Measurements from ENCODE around the gene OR10H2.

The OR10H2 gene

DNA sequence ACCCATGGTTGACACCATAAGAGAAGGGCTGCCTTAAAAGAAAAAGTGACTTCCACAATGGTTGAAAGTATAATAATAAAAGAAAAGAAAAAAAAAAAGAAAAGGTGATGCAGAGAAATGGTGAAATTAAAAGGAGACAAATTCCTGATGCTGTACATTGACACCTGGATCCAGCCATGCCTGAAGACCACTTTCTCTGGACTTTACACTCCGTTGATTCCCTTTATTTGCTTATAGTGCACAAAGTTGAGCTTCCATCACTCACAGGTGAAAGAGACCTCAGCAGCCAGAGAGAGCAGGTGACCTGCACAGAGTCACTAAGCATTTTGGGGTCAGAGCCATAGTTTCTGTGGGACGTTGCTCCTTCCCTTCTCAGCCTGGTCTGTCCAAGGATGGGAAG, 47.4 kb downstream of the OR10H2 start:
- in situ Hi-C loops (cut with HindIII; ENCODE audit: low pct_ligation_motif_present, low sequenced_read_pairs) = no loop called here
- H3K27me3 ChIP-seq (replicated peaks) = no peaks in the 10 kb centered on the region
- H3K27ac ChIP-seq = no peak overlapping the region
- TF ChIP-seq, protein P1, sequence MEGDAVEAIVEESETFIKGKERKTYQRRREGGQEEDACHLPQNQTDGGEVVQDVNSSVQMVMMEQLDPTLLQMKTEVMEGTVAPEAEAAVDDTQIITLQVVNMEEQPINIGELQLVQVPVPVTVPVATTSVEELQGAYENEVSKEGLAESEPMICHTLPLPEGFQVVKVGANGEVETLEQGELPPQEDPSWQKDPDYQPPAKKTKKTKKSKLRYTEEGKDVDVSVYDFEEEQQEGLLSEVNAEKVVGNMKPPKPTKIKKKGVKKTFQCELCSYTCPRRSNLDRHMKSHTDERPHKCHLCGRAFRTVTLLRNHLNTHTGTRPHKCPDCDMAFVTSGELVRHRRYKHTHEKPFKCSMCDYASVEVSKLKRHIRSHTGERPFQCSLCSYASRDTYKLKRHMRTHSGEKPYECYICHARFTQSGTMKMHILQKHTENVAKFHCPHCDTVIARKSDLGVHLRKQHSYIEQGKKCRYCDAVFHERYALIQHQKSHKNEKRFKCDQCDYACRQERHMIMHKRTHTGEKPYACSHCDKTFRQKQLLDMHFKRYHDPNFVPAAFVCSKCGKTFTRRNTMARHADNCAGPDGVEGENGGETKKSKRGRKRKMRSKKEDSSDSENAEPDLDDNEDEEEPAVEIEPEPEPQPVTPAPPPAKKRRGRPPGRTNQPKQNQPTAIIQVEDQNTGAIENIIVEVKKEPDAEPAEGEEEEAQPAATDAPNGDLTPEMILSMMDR (IDR thresholded peaks at IDR 0.05; ENCODE audit: low read depth, low read length, missing control alignments) = no peak
- no peak overlapping the region for H3K4me3 ChIP-seq (ENCODE audit: low read depth, low read length)
- H3K36me3 ChIP-seq (replicated peaks) = no peaks in the 10 kb centered on the region
- no peak for DNase-seq

DNA sequence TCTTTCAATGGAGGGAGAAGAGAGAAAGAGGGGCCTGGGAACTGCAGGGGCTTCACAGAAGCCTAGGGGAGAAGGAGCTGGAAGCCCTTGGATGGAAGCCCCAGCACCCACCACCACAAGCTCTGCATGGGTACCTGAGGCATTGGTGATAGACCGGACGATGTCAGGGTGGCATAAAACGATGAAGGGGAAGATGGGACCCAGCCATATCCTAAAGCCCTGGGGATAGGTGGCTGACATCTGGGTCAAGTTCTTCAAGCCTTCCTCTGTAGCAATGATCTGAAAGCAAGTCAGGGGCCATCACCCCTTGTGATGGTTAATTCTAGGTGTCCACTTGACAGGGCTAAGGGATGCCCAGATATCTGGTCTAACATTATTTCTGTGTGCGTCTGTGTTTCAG, 48.4 kb downstream of the OR10H2 start:
- Histone ChIP-seq H3K36me3 (replicated peaks) (no peaks in the 10 kb centered on the region), H3K27ac (no peak overlapping the region), H3K4me3 (ENCODE audit: low read depth, low read length) (no peak overlapping the region), H3K27me3 (replicated peaks) (no peaks in the 10 kb centered on the region)
- no peak for DNase-seq
- in situ Hi-C loops (cut with HindIII; ENCODE audit: low pct_ligation_motif_present, low sequenced_read_pairs) = no loop called here
- TF ChIP-seq, protein P1 (IDR thresholded peaks at IDR 0.05; ENCODE audit: low read depth, low read length, missing control alignments) = no peak

DNA sequence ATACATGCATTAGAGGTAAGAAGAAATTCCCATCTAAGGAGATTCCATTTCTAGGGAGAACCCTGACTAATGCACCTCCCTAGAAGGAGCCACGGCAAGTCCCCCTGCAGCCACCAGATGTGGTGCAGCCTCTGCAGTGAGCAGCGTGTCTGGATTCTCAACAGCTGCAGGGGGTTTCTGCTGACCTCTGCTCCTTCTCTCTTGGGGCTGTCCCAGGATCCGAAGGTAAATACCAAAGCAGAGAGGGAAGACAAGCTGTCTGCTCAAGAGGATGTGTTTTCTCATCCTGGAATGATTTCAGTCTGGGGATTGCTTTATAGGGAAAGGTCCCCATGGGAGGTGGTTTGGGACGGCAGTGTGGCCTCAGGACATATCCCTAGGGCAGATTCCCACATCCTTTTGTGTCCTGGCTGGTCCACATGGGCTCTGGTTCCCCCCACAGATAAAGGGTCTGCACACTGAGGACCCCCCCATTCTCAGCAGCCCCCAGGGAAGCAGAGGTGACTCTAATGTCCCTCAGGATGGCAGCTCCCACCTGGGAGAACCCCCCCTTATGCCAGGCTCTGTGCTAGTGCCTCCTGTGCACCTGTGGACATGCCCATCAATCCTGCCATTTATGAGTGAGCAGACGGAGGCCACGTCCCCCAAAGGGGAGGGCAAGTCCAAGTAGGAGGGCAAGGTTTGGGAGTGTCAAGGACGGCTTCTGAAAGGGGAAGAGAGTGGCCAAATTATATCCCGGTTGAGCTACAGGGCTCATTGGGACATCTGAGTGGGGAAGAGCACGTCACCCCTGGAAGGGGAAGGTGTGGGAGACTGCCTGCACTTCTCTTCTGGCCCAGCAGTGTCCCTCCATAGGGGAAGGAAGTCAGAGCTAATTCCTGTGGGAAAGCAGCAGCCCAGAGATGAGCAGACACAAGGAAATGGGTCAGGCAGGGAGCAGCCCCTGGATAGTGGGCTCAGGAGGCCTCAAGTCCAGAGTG, 49.5 kb downstream of the OR10H2 start:
- DNase-seq = no peak
- Histone ChIP-seq H3K36me3 (replicated peaks) (no peaks in the 10 kb centered on the region), H3K4me3 (ENCODE audit: low read depth, low read length) (no peak overlapping the region), H3K27me3 (replicated peaks) (no peaks in the 10 kb centered on the region), H3K27ac (no peak overlapping the region)
- in situ Hi-C loops (cut with HindIII; ENCODE audit: low pct_ligation_motif_present, low sequenced_read_pairs) = no loop called here
- TF ChIP-seq, protein P1 (IDR thresholded peaks at IDR 0.05; ENCODE audit: low read depth, low read length, missing control alignments) = no peak
